Large intestine (tissue), 12 donors: ENCODE data around the gene CCNB3. TPM values are rescaled to one million over a fixed set of nuclear protein-coding genes. Genes with fewer than 3 reads are reported as not detected.

Source experiments
- DNase-seq, 2 donors: peaks; one replicate each; pipeline versions ENCODE4 v3.0.0 to v3.0.0-alpha.2; 2013
- H3K27ac ChIP-seq: one replicate; pipeline ENCODE4 v1.5.1; 2013; ENCODE audit warnings: low read length
- H3K27me3 ChIP-seq: 2 replicates; pipeline ENCODE4 v1.6.1; 2013; ENCODE audit warnings: low read length; ENCODE audit not compliant: control insufficient read depth, insufficient read depth
- H3K36me3 ChIP-seq: 2 replicates; pipeline ENCODE4 v1.6.1; 2013; ENCODE audit warnings: low read length; ENCODE audit not compliant: control insufficient read depth, insufficient read depth
- H3K4me1 ChIP-seq: one replicate; pipeline ENCODE4 v1.6.1; 2013; ENCODE audit warnings: low read length; ENCODE audit not compliant: control insufficient read depth, insufficient read depth
- H3K4me3 ChIP-seq: one replicate; pipeline ENCODE4 v1.5.1; 2013; ENCODE audit warnings: low read length
- H3K9me3 ChIP-seq: one replicate; pipeline ENCODE4 v1.6.1; 2013; ENCODE audit warnings: mild to moderate bottlenecking, low read depth, low read length, moderate library complexity; ENCODE audit not compliant: control insufficient read depth
- WGBS: methylation state at CpG from one replicate; pipeline ENCODE4 v1.1.5; 2013; ENCODE audit warnings: low lambda C conversion rate; ENCODE audit not compliant: insufficient coverage; 5-methylcytosine and 5-hydroxymethylcytosine counted together
- long read RNA-seq, 11 donors: transcript quantifications; one replicate each; lab custom pipeline, GENCODE V29; 2026
- polyA plus RNA-seq: library from polyadenylated mRNA; unstranded; fragments of 120-200 nt; gene quantifications from one replicate; pipeline ENCODE4 v1.2.1, GENCODE V29; 2013

The CCNB3 gene, protein sequence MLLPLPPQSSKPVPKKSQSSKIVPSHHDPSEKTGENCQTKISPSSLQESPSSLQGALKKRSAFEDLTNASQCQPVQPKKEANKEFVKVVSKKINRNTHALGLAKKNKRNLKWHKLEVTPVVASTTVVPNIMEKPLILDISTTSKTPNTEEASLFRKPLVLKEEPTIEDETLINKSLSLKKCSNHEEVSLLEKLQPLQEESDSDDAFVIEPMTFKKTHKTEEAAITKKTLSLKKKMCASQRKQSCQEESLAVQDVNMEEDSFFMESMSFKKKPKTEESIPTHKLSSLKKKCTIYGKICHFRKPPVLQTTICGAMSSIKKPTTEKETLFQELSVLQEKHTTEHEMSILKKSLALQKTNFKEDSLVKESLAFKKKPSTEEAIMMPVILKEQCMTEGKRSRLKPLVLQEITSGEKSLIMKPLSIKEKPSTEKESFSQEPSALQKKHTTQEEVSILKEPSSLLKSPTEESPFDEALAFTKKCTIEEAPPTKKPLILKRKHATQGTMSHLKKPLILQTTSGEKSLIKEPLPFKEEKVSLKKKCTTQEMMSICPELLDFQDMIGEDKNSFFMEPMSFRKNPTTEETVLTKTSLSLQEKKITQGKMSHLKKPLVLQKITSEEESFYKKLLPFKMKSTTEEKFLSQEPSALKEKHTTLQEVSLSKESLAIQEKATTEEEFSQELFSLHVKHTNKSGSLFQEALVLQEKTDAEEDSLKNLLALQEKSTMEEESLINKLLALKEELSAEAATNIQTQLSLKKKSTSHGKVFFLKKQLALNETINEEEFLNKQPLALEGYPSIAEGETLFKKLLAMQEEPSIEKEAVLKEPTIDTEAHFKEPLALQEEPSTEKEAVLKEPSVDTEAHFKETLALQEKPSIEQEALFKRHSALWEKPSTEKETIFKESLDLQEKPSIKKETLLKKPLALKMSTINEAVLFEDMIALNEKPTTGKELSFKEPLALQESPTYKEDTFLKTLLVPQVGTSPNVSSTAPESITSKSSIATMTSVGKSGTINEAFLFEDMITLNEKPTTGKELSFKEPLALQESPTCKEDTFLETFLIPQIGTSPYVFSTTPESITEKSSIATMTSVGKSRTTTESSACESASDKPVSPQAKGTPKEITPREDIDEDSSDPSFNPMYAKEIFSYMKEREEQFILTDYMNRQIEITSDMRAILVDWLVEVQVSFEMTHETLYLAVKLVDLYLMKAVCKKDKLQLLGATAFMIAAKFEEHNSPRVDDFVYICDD (N-terminal part only)
- polyA plus RNA-seq: 0.40 TPM
- long read RNA-seq, donor 1: 0 reads
- long read RNA-seq, donor 2: 0 reads
- long read RNA-seq, donor 3: 0 reads
- long read RNA-seq, donor 4: 0 reads
- long read RNA-seq, donor 5: 0 reads
- long read RNA-seq, donor 6: 0 reads
- long read RNA-seq, donor 7: 0 reads
- long read RNA-seq, donor 8: 0 reads
- long read RNA-seq, donor 9: 0 reads
- long read RNA-seq, donor 10: 0 reads
- long read RNA-seq, donor 11: 0 reads

DNA sequence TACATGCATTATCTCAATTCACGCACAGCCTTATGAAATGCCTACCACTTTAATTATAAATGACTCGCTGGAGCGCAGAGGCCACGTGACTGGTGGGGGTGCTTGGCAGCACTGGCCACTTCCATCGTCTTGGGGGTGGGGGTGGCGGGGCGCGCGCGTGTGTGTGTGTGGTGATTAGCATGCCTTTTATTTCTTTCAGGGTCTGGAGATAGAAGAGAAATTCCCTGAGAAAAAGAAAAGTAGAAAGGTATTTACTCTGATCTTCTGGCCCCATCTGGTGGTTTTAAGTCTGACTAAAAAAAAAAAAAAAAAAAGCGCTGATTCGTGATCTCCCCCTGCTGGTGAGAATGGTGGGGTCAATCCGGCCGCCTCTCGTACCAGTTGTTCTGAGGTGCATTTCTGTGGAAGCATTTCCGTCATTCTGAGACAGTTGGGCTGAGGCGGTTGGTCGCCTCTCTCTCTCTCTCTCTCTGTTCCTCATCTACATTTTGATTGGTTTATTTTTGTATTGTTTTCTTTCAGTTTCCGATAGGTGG lies at the start of gene CCNB3:
TSS of gene CCNB3 (plus strand) at position 402 of the 536 bp plus-strand sequence. CDS start 80,399 bp downstream, outside the sequence.
- H3K27ac ChIP-seq: no peak within 1 kb of the TSS
- peak; percentile 34 to 66 for DNase-seq
- WGBS: no CpG with 5 or more reads among the region's 19 CpGs
- H3K36me3 ChIP-seq: no peaks in the 10 kb centered on the region
- H3K9me3 ChIP-seq: no peaks in the 10 kb centered on the region
- peak within 1 kb of the TSS; percentile 35 for H3K4me3 ChIP-seq
- peaks cover 4% of the 10 kb centered on the region for H3K4me1 ChIP-seq
- no peaks in the 10 kb centered on the region for H3K27me3 ChIP-seq

DNA sequence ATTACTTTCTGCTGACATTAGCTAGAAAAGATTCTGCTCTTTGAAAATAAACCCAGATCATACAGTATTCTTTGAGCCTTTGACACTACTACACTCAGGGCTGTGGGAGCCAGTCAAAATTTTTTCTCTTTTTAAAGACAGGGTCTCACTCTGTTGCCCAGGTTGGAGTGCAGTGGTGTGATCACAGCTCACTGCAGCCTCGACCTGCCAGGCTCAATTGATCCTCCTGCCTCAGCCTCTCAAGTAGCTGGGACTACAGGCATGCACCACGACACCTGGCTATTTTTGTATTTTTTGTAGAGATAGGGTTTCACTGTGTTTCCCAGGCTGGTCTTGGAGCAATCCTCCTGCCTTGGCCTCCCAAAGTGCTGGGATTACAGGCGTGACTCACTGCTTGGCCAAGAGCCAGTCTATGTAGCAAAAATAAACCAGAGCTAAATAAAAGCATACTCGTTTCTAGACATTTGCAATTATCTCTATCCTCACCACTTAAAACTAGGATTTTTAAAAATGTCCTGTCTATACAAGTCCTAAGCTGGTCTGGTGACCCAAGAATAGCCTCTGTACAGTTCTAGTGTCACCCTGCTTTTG lies 46.9 kb upstream of the CCNB3 start:
- Histone ChIP-seq H3K36me3 (no peaks in the 10 kb centered on the region), H3K27ac (peak overlapping the region; percentile 60), H3K4me3 (no peak overlapping the region), H3K4me1 (peaks cover 25% of the 10 kb centered on the region), H3K27me3 (no peaks in the 10 kb centered on the region), H3K9me3 (peaks cover 5% of the 10 kb centered on the region)
- no CpG with 5 or more reads among the region's 4 CpGs for WGBS
- peak in 1 of 2 donors; percentile 29 for DNase-seq

DNA sequence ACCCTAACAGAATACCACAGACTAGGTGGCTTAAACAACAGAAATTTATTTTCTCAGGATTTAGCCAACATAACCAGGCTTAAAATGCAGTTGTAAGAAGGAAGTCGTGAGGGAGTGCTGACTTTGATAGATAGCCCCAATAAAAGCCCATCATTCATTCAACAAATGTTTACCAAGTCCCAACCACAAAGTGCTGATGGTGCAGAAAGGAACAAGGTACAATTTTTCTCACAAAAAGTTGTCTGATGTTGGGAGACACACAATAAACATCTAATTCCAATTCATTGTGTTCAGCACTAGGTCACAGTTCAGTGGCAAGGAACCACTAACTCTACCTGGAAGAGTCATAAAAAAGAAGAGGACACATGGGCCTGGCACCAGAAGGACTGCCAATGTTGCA lies 46.0 kb upstream of the CCNB3 start:
- Histone ChIP-seq H3K4me1 (peaks cover 25% of the 10 kb centered on the region), H3K4me3 (no peak overlapping the region), H3K9me3 (peaks cover 5% of the 10 kb centered on the region), H3K27me3 (no peaks in the 10 kb centered on the region), H3K27ac (peak overlapping the region; percentile 60), H3K36me3 (no peaks in the 10 kb centered on the region)
- no CpG with 5 or more reads among the region's 1 CpG for WGBS
- DNase-seq: peak; percentile 29 to 79

DNA sequence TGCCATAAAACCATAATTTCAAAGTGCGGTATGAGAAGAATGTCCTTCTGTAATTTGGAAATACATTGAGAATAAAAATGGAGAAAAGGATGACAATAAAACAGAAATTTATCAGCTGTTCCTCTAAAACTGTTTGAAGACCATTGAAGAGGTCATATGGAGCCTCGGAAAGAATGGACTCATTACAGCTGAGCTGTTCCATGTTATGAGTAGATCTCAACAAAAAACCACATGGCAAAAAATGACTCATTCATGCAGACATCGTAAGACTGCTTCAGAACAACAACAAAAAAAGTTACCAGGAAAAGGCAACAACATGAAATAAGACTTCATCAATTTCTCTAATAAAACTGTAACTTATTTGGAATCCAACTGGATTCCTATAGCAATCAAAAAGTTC lies 43.4 kb upstream of the CCNB3 start:
- Histone ChIP-seq H3K27me3 (no peaks in the 10 kb centered on the region), H3K4me1 (peaks cover 24% of the 10 kb centered on the region), H3K9me3 (peaks cover 2% of the 10 kb centered on the region), H3K36me3 (no peaks in the 10 kb centered on the region), H3K4me3 (no peak overlapping the region), H3K27ac (no peak overlapping the region)
- WGBS: no CpG with 5 or more reads among the region's 3 CpGs
- DNase-seq: no peak

DNA sequence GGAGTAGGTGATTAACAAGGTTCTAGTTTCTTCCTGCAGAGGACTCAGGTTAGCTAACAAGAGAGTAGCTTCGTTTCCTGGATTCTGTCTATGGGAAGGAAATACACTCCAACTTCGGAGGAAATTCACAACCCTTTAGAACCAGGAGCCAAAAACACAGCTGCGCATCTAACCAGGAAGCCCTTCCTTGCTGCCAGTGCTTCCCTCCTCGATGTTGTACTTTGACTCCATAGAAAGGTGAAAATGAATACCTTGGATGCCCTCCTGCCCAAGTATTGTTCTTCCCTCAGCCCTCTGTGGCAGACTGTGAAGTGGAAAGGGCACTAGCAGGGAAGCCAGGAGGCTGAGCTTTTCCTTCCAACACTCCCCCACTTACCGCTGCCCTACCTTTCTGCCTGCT lies 38.8 kb upstream of the CCNB3 start:
- no peak overlapping the region for H3K4me3 ChIP-seq
- no peaks in the 10 kb centered on the region for H3K9me3 ChIP-seq
- H3K36me3 ChIP-seq: no peaks in the 10 kb centered on the region
- no peak overlapping the region for H3K27ac ChIP-seq
- H3K4me1 ChIP-seq: no peaks in the 10 kb centered on the region
- H3K27me3 ChIP-seq: no peaks in the 10 kb centered on the region
- no peak for DNase-seq
- WGBS: no CpG with 5 or more reads among the region's 5 CpGs

DNA sequence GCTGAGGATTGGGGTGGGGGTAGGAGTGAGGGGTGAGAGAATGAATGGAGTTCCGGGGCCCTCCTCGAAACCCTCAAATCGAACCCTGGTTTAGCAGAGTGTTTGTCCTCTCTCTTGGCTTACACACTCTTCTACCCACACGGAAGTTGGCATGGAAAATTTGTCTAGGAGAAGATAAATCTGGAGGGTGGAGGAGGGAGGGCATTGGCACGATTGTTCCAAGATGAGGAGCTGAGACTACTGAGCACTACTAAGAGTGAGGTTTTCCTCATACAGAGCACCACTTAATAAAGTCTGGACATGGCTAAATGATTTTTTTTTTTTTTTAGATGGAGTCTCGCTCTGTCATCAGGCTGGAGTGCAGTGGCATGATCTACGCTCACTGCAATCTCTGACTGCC lies 37.2 kb upstream of the CCNB3 start:
- Histone ChIP-seq H3K27me3 (no peaks in the 10 kb centered on the region), H3K36me3 (no peaks in the 10 kb centered on the region), H3K4me1 (no peaks in the 10 kb centered on the region), H3K9me3 (no peaks in the 10 kb centered on the region), H3K4me3 (no peak overlapping the region), H3K27ac (no peak overlapping the region)
- WGBS: no CpG with 5 or more reads among the region's 7 CpGs
- DNase-seq: no peak

DNA sequence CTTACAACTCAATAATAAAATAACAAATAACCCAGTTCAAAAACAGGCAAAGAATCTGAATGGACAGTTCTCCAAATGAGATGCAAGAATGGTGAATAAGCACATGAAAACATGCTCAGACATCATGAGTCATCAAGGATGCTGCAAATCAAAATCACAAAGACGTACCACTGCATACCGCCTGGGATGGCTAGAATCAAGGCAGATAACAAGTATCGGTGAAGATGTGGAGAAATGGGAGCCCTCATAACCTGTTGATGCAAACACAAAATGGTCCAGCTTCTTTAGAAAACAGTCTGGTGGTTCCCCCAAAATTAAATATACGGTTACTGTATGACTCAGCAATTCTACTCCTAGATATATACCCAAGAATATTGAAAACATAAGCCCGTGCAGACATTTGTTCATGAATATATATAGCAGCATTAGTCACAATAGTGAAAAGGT lies 36.3 kb upstream of the CCNB3 start:
- no peak for DNase-seq
- Histone ChIP-seq H3K4me1 (no peaks in the 10 kb centered on the region), H3K9me3 (no peaks in the 10 kb centered on the region), H3K36me3 (no peaks in the 10 kb centered on the region), H3K27ac (no peak overlapping the region), H3K27me3 (no peaks in the 10 kb centered on the region), H3K4me3 (no peak overlapping the region)
- WGBS: no CpG with 5 or more reads among the region's 5 CpGs

DNA sequence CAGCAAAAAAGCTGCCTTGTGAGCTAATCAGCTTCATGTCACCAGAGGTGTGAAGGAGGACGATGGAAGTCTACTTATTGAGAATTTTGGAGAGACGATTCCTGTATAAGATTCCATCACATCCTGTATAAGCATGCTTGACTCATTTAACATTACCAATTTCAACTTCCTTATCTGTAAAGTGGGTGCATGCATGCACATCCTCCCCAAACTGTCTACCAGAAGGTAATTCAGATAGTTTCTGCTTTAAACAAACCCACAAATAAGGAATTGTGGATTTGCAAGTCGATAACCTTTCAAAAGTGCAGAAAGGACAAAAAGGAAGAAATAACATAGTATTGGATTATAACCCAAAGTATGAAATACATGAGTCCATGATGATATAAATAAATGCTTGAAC lies 34.8 kb upstream of the CCNB3 start:
- no peak overlapping the region for H3K27ac ChIP-seq
- H3K9me3 ChIP-seq: no peaks in the 10 kb centered on the region
- no peak for DNase-seq
- WGBS: no CpG with 5 or more reads among the region's 3 CpGs
- H3K36me3 ChIP-seq: no peaks in the 10 kb centered on the region
- H3K4me3 ChIP-seq: no peak overlapping the region
- no peaks in the 10 kb centered on the region for H3K27me3 ChIP-seq
- no peaks in the 10 kb centered on the region for H3K4me1 ChIP-seq

DNA sequence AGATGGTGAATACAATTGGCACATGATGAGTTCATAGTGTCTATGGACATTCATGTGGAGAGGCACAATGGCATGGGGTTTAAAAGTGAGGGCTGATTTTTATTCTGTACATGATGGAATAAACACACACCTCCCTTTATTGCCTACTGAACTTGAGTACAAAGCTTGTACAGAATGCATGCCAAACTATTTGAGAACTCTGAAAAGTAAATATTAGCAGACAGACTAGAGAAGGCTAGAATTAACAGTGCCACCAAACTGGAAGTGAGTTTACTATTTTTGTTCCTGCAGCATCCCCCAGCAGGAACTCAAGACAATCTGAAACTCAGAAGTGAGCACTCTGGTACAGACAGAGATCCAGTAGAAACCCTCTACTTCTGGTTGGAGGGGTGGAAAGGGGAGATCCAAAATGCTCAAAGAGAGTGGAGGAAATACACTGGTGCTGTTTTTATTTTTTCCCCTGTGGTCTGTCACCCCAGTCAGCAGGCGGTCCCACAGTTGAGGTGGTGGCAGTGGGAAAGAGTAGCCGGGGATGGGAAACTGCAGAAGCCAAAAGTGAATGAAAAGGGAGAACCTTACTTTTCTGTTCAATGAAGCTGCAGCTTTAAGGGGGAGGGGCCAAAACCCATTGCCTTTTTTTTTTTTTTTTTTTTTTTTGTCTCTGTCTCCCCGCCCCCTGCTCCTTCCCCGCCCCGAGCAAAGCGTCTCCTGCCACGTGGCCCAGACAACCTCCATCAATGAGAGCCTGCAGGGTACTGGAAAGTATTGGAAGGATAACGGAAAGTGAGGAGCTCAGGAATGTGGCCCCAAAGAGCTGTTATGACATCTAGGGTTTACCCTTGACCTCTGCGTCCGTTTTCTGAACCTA lies 24.3 kb upstream of the CCNB3 start:
- no CpG with 5 or more reads among the region's 10 CpGs for WGBS
- Histone ChIP-seq H3K36me3 (no peaks in the 10 kb centered on the region), H3K27ac (no peak overlapping the region), H3K4me3 (no peak overlapping the region), H3K27me3 (no peaks in the 10 kb centered on the region), H3K4me1 (peaks cover 2% of the 10 kb centered on the region), H3K9me3 (no peaks in the 10 kb centered on the region)
- no peak for DNase-seq
